Endothelial cell (in vitro differentiated cells): Measurements from ENCODE around the gene CCDC171. TPM values are rescaled to one million over a fixed set of nuclear protein-coding genes. Genes with fewer than 3 reads are reported as not detected.

ENCODE experiments used
- DNase-seq: peaks from one replicate; pipeline ENCODE4 v3.0.0; 2021; ENCODE audit warnings: low spot score
- H3K27ac Mint-ChIP-seq: one replicate; pipeline ENCODE4 v1.8.0; 2021; ENCODE audit warnings: mixed read lengths, inconsistent platforms; ENCODE audit not compliant: unreplicated experiment
- H3K27me3 Mint-ChIP-seq: one replicate; pipeline ENCODE4 v1.8.0; 2021; ENCODE audit warnings: mild to moderate bottlenecking, moderate library complexity, mixed read lengths, inconsistent platforms; ENCODE audit not compliant: unreplicated experiment
- H3K36me3 Mint-ChIP-seq: one replicate; pipeline ENCODE4 v1.8.0; 2021; ENCODE audit warnings: mild to moderate bottlenecking, low read depth, mixed read lengths, inconsistent platforms; ENCODE audit not compliant: unreplicated experiment
- H3K4me1 Mint-ChIP-seq: one replicate; pipeline ENCODE4 v1.8.0; 2021; ENCODE audit warnings: mild to moderate bottlenecking, mixed read lengths, inconsistent platforms; ENCODE audit not compliant: unreplicated experiment
- H3K4me3 Mint-ChIP-seq: one replicate; pipeline ENCODE4 v1.8.0; 2021; ENCODE audit warnings: mild to moderate bottlenecking, mixed read lengths, inconsistent platforms; ENCODE audit not compliant: unreplicated experiment
- H3K9me3 Mint-ChIP-seq: one replicate; pipeline ENCODE4 v1.8.0; 2021; ENCODE audit warnings: mixed read lengths, inconsistent platforms; ENCODE audit not compliant: unreplicated experiment
- CTCF ChIP-seq: fragments of 200-600 bp; sonication (generic); IDR thresholded peaks from one replicate; pipeline ENCODE4 v1.5.0; 2021; ENCODE audit warnings: antibody characterized with exemption; ENCODE audit not compliant: unreplicated experiment
- total RNA-seq: library from RNA; stranded (reverse); fragmentation: NEBNext Ultra II Directional; extraction: Animal tissue kit (Norgen Biotek cat#: 25700); gene quantifications from one replicate; pipeline ENCODE4 v1.2.1, GENCODE V29; 2021; ENCODE audit not compliant: unreplicated experiment

The CCDC171 gene
- total RNA-seq, 1 donor from 2014 or later = 6.5 TPM

DNA sequence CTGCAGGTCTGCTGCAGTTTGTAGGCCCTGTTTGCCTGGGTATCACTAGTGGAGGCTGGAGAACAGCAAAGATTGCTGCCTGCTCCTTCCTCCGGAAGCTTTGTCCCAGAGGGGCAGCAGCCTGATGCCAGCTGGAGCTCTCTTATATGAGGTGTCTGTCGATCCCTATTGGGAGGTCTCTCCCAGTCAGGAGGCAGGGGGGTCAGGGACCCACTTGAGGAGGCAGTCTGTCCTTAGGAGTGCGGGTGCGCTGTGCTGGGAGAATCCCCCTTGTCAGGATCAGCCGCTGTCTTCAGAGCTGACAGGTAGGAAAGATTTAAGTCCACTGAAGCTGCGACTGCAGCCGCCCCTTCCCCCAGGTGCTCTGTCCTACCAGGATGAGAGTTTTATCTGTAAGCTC lies 64.9 kb downstream of the CCDC171 start:
- TF ChIP-seq CTCF = no peak
- no peak for DNase-seq
- Mint-ChIP-seq H3K27me3 (peaks cover 2% of the 10 kb centered on the region), H3K27ac (no peak overlapping the region), H3K4me3 (no peak overlapping the region), H3K4me1 (peaks cover 6% of the 10 kb centered on the region), H3K9me3 (no peaks in the 10 kb centered on the region), H3K36me3 (peaks cover 6% of the 10 kb centered on the region)

GRCh38 chr9:15618540-15619331 lies 65.9 kb downstream of the CCDC171 start:
- no peak overlapping the region for H3K4me3 Mint-ChIP-seq
- no peak overlapping the region for H3K27ac Mint-ChIP-seq
- H3K4me1 Mint-ChIP-seq = peaks cover 6% of the 10 kb centered on the region
- no peak for DNase-seq
- H3K9me3 Mint-ChIP-seq = no peaks in the 10 kb centered on the region
- no peak for TF ChIP-seq CTCF
- peaks cover 2% of the 10 kb centered on the region for H3K27me3 Mint-ChIP-seq
- peaks cover 6% of the 10 kb centered on the region for H3K36me3 Mint-ChIP-seq

- H3K9me3 Mint-ChIP-seq = peaks cover under 1% of the 10 kb centered on the region
- TF ChIP-seq CTCF = peak; percentile 15
- DNase-seq = no peak
- peaks cover 11% of the 10 kb centered on the region for H3K36me3 Mint-ChIP-seq
- peaks cover 4% of the 10 kb centered on the region for H3K27me3 Mint-ChIP-seq
- no peak overlapping the region for H3K4me3 Mint-ChIP-seq
- peak overlapping the region; percentile 78 for H3K27ac Mint-ChIP-seq
- H3K4me1 Mint-ChIP-seq = peaks cover 6% of the 10 kb centered on the region
Observed at GRCh38 chr9:15622318-15622971, 69.6 kb downstream of the CCDC171 start.

DNA sequence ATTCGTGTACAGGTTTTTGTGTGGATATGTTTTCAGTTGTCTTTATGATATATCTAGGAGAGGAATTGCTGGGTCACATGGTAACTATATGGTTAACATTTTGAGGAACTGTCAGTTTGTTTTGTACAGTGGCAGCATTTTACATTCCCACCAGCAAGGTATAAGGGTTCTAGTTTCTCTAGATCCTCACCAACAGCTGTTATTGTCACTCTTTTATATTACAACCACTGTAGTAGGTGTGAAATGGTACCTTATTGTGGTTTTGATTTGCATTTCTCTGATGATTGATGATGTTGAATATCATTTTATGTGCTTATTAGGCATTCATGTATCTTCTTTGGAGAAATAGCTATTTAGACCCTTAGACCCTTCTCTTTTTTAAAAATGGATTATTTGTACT lies 82.9 kb downstream of the CCDC171 start:
- TF ChIP-seq CTCF = no peak
- Mint-ChIP-seq H3K36me3 (no peaks in the 10 kb centered on the region), H3K9me3 (no peaks in the 10 kb centered on the region), H3K4me3 (no peak overlapping the region), H3K4me1 (peaks cover 8% of the 10 kb centered on the region), H3K27ac (no peak overlapping the region), H3K27me3 (no peaks in the 10 kb centered on the region)
- DNase-seq = no peak

GRCh38 chr9:15640121-15640520 lies 87.3 kb downstream of the CCDC171 start:
- no peaks in the 10 kb centered on the region for H3K27me3 Mint-ChIP-seq
- peaks cover 4% of the 10 kb centered on the region for H3K36me3 Mint-ChIP-seq
- no peaks in the 10 kb centered on the region for H3K9me3 Mint-ChIP-seq
- no peak for TF ChIP-seq CTCF
- H3K4me3 Mint-ChIP-seq = no peak overlapping the region
- peaks cover 8% of the 10 kb centered on the region for H3K4me1 Mint-ChIP-seq
- no peak for DNase-seq
- peak overlapping the region; percentile 11 for H3K27ac Mint-ChIP-seq
